Measurements from ENCODE around the gene THSD4.

DNA sequence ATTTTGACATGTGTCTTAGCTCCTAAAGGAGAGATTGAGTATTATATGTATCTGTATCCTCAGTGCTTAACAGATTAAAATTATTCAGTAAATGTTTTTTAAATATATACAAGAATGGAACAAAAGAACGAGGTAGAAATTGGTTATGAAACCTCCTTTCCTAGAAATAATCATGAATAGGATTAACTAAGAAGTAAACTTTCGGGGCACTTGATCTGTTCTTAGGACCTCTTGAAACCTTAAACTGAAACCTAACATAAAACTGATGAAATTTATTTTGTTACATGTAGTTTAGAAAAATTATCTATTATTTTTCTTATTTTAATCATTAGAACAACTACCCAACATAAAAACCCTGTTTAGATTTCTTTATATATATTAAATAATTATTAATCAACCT, 311.5 kb downstream of the THSD4 start:
- TF ChIP-seq, protein P1, sequence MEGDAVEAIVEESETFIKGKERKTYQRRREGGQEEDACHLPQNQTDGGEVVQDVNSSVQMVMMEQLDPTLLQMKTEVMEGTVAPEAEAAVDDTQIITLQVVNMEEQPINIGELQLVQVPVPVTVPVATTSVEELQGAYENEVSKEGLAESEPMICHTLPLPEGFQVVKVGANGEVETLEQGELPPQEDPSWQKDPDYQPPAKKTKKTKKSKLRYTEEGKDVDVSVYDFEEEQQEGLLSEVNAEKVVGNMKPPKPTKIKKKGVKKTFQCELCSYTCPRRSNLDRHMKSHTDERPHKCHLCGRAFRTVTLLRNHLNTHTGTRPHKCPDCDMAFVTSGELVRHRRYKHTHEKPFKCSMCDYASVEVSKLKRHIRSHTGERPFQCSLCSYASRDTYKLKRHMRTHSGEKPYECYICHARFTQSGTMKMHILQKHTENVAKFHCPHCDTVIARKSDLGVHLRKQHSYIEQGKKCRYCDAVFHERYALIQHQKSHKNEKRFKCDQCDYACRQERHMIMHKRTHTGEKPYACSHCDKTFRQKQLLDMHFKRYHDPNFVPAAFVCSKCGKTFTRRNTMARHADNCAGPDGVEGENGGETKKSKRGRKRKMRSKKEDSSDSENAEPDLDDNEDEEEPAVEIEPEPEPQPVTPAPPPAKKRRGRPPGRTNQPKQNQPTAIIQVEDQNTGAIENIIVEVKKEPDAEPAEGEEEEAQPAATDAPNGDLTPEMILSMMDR (IDR thresholded peaks at IDR 0.05; ENCODE audit: low read length), result no peak
- TF ChIP-seq EZH2 (IDR thresholded peaks at IDR 0.05; ENCODE audit: borderline replicate concordance, low read length), result no peak
